ENCODE results near the gene RHBDL1. TPM values are rescaled to one million over a fixed set of nuclear protein-coding genes. Genes with fewer than 3 reads are reported as not detected.

RHBDL1 gene
- total RNA-seq, 1 experiment from 2014 or later, result 12.7 TPM

DNA sequence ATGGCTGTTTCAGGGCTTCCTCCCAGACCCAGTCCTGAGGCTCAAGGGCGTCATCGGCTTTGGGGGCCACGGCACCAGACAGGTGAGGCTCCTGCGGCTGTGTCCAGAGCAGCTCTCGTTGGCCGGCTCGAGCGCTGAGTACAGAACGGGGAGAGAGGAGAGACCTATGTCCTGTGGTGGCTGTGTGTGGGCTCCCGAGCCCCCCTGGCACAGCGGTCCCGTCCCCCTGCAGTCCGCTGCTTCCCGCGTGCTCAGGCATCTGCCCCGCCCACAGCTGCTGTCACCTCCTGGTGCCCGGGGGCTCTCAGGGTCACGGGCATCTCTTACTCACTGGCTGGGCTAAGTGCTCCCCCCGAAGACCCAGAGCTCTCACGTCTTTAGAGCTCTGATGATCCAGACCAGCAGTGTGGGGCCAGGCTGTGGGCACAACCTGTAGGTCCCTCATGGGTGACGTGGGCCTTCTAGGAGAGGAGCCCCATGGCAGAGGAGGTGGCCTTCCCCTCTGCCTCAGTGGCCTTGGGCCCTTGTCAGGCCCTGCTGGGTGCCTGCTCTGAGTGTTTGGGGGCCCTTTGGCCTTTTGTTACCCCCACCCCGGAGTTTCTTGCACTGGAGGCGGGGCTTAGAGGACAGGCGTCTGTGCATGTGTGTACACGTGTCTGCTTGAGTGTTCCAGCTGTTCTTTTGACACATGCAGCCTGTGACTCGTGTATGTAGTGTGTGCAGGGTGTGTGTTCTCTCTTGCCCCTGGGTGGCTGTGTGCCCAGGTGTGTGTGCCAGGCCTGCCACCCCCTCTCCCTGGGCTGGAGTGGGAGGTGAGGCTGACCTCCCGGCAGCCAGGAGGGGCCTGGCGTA, 22.8 kb upstream of the RHBDL1 start:
- Histone ChIP-seq H3K27me3 (ENCODE audit: insufficient read depth, low read length) (no peaks in the 10 kb centered on the region), H3K9me3 (ENCODE audit: control insufficient read depth in 1 of 2, insufficient read depth in 1 of 2, low read depth in 1 of 2, low read length in 2 of 2) (no peaks in the 10 kb centered on the region), H3K4me1 (ENCODE audit: control insufficient read depth in 1 of 2, insufficient read depth in 2 of 2, low read length in 2 of 2) (peaks cover 5 to 18% of the 10 kb centered on the region in 2 experiments; a peak in 2 of 4 replicates), H3K79me2 (ENCODE audit: insufficient read depth, low read length) (peaks cover 17% of the 10 kb centered on the region), H4K20me1 (ENCODE audit: insufficient read depth) (no peaks in the 10 kb centered on the region), H3K27ac (ENCODE audit: low read depth, low read length) (no peak overlapping the region), H3K4me3 (replicated peaks in 1 of 2; ENCODE audit: low read depth in 1 of 2, low read length in 2 of 2) (no peak overlapping the region), H3K9ac (ENCODE audit: low read length) (no peak overlapping the region), H3K36me3 (ENCODE audit: control insufficient read depth in 1 of 2, insufficient read depth in 2 of 2, low read length in 2 of 2) (no peaks in the 10 kb centered on the region), H3K9me2 (ENCODE audit: insufficient read depth) (no peaks in the 10 kb centered on the region), H2AFZ (ENCODE audit: low read depth, low read length, poor library complexity, severe bottlenecking) (no peak overlapping the region), H3K4me2 (ENCODE audit: low read length) (no peak overlapping the region)
- intact Hi-C loops (cut with micrococcal nuclease), result no loop called here
- no peak for ATAC-seq
- POLR2A ChIA-PET, result no interaction called here
- no TSS peak for BruUV-seq (replicated peaks)
- no peak for DNase-seq (ENCODE audit: low read depth, low spot score)
- RAD21 ChIA-PET (ENCODE audit: low non-redundant PET in 1 of 2, low total read pairs in 2 of 2, uncharacterized antibody in 2 of 2, unreplicated experiment in 2 of 2), result no interaction called here
- CTCF ChIA-PET, result interaction anchor here (1.0 kb wide), 1 partner anchor 32 kb away, joined by 3 read pairs; the partner anchor contains the start of gene JMJD8
- no peak for TF ChIP-seq ZFX (IDR thresholded peaks at IDR 0.05)
- no peak for TF ChIP-seq SIN3A (IDR thresholded peaks at IDR 0.05; ENCODE audit: low read depth)
- no peak for TF ChIP-seq EZH2phosphoT487 (IDR thresholded peaks at IDR 0.05; ENCODE audit: borderline replicate concordance)
- TF ChIP-seq, protein P1, sequence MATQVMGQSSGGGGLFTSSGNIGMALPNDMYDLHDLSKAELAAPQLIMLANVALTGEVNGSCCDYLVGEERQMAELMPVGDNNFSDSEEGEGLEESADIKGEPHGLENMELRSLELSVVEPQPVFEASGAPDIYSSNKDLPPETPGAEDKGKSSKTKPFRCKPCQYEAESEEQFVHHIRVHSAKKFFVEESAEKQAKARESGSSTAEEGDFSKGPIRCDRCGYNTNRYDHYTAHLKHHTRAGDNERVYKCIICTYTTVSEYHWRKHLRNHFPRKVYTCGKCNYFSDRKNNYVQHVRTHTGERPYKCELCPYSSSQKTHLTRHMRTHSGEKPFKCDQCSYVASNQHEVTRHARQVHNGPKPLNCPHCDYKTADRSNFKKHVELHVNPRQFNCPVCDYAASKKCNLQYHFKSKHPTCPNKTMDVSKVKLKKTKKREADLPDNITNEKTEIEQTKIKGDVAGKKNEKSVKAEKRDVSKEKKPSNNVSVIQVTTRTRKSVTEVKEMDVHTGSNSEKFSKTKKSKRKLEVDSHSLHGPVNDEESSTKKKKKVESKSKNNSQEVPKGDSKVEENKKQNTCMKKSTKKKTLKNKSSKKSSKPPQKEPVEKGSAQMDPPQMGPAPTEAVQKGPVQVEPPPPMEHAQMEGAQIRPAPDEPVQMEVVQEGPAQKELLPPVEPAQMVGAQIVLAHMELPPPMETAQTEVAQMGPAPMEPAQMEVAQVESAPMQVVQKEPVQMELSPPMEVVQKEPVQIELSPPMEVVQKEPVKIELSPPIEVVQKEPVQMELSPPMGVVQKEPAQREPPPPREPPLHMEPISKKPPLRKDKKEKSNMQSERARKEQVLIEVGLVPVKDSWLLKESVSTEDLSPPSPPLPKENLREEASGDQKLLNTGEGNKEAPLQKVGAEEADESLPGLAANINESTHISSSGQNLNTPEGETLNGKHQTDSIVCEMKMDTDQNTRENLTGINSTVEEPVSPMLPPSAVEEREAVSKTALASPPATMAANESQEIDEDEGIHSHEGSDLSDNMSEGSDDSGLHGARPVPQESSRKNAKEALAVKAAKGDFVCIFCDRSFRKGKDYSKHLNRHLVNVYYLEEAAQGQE (IDR thresholded peaks at IDR 0.05; ENCODE audit: low read depth), result no peak
- TF ChIP-seq CEBPB (IDR thresholded peaks at IDR 0.05; ENCODE audit: low read depth), result no peak
- TF ChIP-seq SRF (IDR thresholded peaks at IDR 0.05; ENCODE audit: low read depth), result no peak
- no peak for TF ChIP-seq RAD21 (IDR thresholded peaks at IDR 0.05; ENCODE audit: low read depth)
- no peak for TF ChIP-seq JUND (IDR thresholded peaks at IDR 0.05)
- no peak for TF ChIP-seq EZH2 (IDR thresholded peaks at IDR 0.05)

All from HCT116 (cell line).